ENCODE results near the gene EXPH5.
"Not testable (repeated sequence)": the region's sequence is repeated elsewhere in the genome, so short reads cannot be mapped to it uniquely, and the experiment has no call there.

DNA sequence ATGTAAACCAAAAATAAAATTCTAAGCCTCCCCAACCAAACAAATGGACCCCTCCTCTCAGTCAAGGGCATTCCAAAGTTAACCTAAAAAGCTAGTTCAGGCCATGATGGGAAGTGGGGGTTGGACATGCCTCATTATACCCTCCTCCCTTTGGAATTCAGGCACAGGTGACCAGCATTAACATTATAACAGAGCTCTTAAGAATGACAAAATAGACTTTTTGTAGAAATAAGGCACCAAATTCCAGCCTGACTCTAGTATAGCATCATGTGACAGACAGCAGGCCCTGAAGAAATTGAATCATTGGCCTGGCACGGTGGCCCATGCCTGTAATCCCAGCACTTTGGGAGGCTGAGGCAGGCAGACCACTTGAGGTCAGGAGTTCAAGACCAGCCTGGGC is 48.2 kb upstream of the EXPH5 start:
- TF ChIP-seq POLR2A (IDR thresholded peaks at IDR 0.05; ENCODE audit: low read depth, low read length); FOS (IDR thresholded peaks at IDR 0.05; ENCODE audit: borderline replicate concordance, insufficient read depth, low read length); GATA2 (IDR thresholded peaks at IDR 0.05; ENCODE audit: insufficient read depth, insufficient read length, low read depth, low read length); MYC (IDR thresholded peaks at IDR 0.05; ENCODE audit: low read depth, low read length); POLR2AphosphoS5 (IDR thresholded peaks at IDR 0.05; ENCODE audit: insufficient read depth, low read depth, low read length); JUN (IDR thresholded peaks at IDR 0.05; ENCODE audit: borderline replicate concordance, insufficient read depth, insufficient read length, low read depth); EZH2 (IDR thresholded peaks at IDR 0.05; ENCODE audit: borderline replicate concordance, low read depth, low read length, severe bottlenecking): not testable (repeated sequence)
- TF ChIP-seq, protein P1, sequence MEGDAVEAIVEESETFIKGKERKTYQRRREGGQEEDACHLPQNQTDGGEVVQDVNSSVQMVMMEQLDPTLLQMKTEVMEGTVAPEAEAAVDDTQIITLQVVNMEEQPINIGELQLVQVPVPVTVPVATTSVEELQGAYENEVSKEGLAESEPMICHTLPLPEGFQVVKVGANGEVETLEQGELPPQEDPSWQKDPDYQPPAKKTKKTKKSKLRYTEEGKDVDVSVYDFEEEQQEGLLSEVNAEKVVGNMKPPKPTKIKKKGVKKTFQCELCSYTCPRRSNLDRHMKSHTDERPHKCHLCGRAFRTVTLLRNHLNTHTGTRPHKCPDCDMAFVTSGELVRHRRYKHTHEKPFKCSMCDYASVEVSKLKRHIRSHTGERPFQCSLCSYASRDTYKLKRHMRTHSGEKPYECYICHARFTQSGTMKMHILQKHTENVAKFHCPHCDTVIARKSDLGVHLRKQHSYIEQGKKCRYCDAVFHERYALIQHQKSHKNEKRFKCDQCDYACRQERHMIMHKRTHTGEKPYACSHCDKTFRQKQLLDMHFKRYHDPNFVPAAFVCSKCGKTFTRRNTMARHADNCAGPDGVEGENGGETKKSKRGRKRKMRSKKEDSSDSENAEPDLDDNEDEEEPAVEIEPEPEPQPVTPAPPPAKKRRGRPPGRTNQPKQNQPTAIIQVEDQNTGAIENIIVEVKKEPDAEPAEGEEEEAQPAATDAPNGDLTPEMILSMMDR (IDR thresholded peaks at IDR 0.05; ENCODE audit: extremely low read depth in 1 of 2, insufficient read depth in 1 of 2, low read depth in 1 of 2, low read length in 2 of 2) = not testable (repeated sequence)
- TF ChIP-seq, protein P2, sequence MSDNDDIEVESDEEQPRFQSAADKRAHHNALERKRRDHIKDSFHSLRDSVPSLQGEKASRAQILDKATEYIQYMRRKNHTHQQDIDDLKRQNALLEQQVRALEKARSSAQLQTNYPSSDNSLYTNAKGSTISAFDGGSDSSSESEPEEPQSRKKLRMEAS (IDR thresholded peaks at IDR 0.05; ENCODE audit: insufficient read depth, insufficient read length) = not testable (repeated sequence)
